GM21367 (cell line): ENCODE measurements around the gene UBQLN3.

Experiments used
- ATAC-seq: cut with Tn5 transposase; IDR thresholded peaks from one replicate; pipeline ENCODE4 v1.9.1; 2021; ENCODE audit not compliant: unreplicated experiment

Gene UBQLN3

GRCh38 chr11:5509803-5510202, at the start of gene UBQLN3:
UBQLN3 (minus strand) TSS chr11:5509957; CDS start chr11:5509558, 399 bp downstream.
- ATAC-seq, result no peak

DNA sequence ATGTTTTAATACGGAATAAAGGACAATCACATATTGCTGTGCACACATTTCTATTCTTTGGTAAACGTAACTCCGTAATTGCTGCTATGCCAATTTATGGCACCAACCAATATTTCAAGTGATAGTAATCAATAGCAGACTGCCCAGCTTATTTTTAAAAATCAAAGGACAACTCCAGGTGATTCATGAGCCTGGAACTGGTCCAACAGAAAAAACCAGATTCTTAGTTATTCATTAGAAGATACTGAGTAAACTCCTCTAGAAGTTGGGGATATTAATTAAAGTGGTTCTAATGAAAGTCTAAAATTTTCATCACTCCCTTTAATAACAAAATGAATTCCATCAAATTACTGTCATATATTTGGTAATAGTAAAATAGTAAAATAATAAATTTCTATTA, 48.0 kb upstream of the UBQLN3 start:
- ATAC-seq, result no peak

DNA sequence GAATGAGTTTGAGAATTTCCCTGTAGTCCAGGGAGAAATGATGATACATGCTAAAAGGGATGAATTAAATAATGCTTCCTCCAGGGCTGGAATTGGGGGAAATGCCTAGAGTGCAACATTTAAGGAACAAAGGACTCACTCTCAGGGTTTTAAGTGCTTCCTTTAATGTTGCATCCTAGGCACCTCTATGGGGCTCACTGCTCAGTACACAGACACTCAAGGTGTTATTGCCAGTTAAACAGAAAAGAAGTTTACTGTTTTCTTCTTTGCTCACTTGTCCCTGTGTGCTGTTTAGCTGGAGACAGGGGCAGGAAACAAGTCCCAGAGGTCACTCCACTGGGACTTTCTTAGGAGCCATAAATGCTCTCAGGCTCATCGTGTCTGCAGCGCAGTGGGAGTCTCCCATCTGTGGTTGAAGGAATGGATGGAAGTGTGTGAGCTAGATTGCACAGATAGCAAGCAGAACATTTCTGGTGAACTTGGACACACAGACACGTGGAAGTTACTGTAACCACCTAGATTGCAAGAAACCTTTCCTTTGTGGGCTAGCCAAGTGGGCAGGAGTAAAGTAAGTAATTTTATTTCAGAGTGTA, 46.9 kb upstream of the UBQLN3 start:
- no peak for ATAC-seq

DNA sequence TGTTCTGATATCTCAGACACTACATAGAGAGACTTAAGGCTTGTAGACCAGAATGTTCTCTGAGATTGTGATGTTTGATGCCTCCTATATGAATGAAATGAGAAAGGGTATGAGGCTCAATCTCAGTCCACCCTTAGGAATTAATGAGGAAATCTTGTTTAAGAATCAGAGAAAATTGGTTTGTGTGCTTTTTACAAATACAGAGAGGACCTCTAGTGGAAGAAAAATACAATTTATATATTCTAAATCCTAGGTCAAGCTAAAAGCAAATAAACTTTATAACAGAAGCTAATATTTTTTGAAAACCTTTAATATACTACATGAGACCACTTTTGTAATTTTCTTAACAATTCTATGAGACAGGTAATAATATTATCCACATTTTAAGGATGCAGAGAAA, 43.6 kb upstream of the UBQLN3 start:
- no peak for ATAC-seq

DNA sequence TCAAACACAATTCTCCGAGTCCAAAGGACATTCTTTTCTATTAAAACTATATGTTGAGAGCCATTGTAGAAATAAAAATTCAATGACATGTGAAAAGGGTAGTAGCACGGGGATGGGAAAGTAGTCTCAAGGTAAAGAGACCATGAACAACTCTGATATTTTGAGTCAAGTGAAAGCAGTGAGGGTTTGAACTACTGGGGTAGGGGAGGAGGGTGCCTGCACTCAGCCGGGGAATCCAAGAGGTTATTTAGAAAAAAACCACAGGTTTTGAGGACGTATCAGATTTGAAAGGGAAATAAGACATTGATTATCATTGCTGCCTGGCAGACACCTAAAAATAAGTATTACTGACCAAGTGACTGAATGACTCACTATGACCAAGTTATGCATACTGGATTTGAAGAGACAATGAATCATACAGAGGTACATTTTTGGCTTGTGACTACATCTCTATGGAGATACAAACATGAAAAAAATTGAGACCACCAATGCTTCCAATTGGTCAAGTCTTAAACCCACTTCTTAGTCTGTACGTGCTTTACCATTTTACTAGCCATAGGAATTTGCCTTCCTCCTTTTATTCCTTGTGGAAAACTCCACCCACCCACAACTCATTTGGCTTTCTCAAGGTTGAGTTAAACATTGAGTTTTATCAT, 40.8 kb upstream of the UBQLN3 start:
- no peak for ATAC-seq

DNA sequence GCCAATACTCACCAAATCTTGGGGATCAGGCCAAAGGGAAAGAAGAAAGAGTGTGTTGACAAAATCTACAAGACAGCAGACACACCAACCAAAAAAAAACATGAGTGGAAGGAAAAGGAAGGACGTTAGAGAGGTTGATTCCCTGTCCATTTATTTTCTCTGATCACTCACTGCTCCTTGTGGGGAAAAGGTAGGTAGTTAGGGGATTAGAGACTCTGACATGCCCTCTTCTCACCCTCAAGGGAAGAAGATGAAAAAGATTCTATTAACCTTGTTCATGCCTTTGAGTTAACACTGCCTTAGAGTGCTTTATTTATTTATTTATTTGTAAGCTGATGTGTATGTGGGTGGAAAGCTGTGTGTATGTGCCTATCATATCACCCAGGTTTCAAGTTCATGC, 38.7 kb upstream of the UBQLN3 start, which contains the start of gene OR52H1:
Gene OR52H1 (minus strand): TSS at position 101 of the 400 bp plus-strand sequence. CDS start 3,035 bp downstream, outside the sequence.
- no peak for ATAC-seq

GRCh38 chr11:5547982-5548381, 38.2 kb upstream of the UBQLN3 start:
- no peak for ATAC-seq

DNA sequence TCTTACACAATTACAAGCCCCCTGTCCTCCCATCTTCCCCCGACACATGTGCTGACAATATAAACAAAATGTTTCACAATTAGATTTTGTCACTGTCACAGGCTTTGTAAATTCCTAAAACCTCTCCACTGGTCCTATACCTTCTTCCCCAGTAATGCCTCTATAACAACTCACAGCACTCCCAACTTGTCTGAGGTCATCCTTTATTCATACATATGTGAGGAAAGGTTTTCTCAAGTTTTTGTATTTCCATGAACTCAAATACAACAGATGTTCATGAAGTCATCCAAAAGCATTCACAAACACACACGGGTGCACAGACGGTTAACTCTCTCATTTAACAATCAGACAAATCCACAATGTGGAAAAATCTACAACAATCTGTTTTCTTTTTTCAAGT, 36.7 kb upstream of the UBQLN3 start:
- no peak for ATAC-seq

- ATAC-seq, result no peak
Observed at GRCh38 chr11:5541427-5541826, 31.7 kb upstream of the UBQLN3 start.

DNA sequence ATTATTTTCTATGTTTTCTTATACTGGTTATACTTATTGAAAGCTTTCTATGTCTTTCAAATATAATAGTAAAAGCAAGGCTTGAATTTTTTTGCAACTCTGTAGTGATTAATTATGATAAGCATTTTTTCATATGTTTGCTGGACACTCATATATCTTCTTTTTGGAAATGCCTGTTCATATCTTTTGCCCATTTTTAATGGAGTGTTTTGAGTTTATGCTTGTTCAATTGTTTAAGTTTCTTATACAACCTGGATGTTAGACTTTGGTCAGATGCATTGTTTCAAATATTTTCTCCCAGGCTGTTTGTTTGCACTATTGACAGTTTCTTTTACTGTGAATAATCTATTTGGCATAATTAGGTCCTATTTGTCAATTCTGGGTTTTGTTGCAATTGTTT, 26.7 kb upstream of the UBQLN3 start:
- ATAC-seq, result no peak

- ATAC-seq, result no peak
Observed at GRCh38 chr11:5534046-5534445, 24.3 kb upstream of the UBQLN3 start.

GRCh38 chr11:5531053-5531831, 21.5 kb upstream of the UBQLN3 start:
- no peak for ATAC-seq

DNA sequence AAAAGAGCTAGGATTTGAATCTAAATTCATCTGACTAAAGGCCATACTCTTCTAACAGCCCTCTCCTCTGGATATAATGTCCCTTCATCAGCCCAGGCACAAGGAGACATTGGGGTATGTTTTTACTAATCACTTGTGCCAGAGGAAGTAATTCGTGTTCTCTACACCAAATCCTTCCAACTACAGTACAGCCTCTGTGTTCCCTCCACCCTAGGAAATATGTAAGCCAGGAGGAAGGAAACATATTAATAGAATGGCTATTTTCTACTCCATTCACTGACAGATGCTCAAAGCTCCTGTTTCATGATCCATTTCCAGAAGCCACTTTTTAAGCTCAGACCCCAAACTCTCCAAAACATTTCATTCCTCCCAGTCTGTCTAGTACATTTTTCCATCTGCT, 18.7 kb upstream of the UBQLN3 start:
- ATAC-seq, result no peak

- ATAC-seq, result no peak
Observed at GRCh38 chr11:5527716-5528115, 18.0 kb upstream of the UBQLN3 start.

- ATAC-seq, result no peak
Observed at GRCh38 chr11:5524756-5525155, 15.0 kb upstream of the UBQLN3 start.

GRCh38 chr11:5522308-5522707, 12.6 kb upstream of the UBQLN3 start:
- ATAC-seq, result no peak

GRCh38 chr11:5521540-5521939, 11.8 kb upstream of the UBQLN3 start:
- no peak for ATAC-seq

DNA sequence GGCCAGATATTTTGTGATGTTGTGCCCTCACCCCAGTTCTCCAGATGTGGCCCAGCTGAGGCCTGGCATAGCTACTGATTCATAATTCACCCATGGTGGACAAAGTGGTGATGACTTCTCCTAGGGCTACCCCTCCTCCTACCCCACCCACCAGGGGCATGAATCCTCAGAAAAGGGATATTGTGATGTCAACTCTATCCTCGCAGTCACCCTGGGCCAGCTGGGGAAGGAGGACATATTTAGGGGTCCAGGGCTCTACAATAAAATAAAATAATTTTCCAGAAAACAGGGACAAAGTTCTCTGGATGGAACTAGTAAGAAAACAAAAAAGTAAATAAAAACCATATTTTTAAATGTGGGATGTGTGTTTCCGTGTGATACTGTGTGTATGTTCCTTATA, 6.8 kb upstream of the UBQLN3 start, which contains the start of gene UBQLNL:
Gene UBQLNL (minus strand): TSS at position 101 of the 400 bp plus-strand sequence. CDS start 258 bp downstream, outside the sequence.
- ATAC-seq, result no peak

DNA sequence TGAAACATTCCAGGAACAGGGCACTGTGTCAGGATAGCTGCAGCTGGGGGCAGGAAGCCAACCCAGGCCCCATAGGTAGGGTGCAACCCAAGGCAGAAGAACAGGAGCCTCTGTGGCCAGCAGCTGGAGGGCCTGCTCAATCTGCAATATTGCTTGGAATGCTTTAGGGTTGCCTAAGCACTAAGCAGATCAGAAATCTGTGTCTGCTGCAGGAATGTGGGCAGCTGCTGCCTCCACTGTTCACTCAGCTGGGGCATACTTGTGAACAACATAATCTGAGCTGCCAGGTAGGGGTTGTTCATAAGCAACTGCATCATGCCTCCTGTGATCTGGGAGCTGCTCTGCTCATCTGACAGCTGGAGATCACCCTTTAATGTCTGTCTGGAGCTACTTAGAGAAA, 5.1 kb upstream of the UBQLN3 start:
- ATAC-seq, result no peak

DNA sequence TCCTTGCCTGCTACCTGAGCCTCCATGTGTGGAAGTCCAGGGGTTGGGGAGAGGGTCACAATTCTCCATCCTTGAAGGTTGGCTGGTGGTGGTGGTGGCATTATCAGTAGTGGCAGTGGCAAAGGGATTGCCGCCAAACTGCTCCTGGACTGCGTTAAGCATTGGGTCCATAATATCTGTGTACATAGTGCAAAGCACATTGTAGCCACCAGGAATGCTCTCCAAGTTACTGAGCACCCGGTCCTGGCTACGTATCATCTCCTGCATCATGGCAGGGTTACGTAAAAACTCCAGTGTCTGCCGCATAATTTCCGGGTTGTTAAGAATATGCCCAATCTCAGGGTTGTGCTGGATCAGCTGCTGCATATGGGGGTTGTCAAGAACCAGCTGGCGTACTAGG, 1.2 kb downstream of the UBQLN3 start:
- ATAC-seq, result no peak

GRCh38 chr11:5507933-5508305, 1.8 kb downstream of the UBQLN3 start:
- ATAC-seq, result no peak
